HG02759 (cell line): ENCODE measurements around the gene SSC5D.

Experiments
- ATAC-seq: cut with Tn5 transposase; IDR thresholded peaks from one replicate; pipeline ENCODE4 v1.9.1; 2021; ENCODE audit warnings: mild to moderate bottlenecking, moderate library complexity; ENCODE audit not compliant: unreplicated experiment

Gene SSC5D

DNA sequence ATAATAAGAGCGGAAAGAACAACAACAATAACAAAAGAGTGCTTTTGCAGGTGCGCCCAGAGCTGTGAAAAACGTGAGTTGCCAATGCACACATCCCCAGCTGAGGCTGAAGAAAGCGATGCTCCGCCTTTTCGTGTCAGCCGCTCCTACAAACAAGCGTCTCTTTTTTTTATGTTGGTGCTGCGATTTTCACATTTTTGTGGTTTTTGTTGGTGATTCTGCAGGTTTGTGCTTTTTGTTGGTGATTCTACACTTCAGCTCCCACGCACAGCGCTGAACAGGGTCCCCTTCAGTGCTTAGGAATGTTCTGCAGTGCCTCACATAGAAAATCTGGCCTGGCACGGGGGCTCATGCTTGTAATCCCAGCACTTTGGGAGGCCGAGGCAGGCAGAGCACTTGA lies 64.4 kb downstream of the SSC5D start:
- ATAC-seq = no peak

DNA sequence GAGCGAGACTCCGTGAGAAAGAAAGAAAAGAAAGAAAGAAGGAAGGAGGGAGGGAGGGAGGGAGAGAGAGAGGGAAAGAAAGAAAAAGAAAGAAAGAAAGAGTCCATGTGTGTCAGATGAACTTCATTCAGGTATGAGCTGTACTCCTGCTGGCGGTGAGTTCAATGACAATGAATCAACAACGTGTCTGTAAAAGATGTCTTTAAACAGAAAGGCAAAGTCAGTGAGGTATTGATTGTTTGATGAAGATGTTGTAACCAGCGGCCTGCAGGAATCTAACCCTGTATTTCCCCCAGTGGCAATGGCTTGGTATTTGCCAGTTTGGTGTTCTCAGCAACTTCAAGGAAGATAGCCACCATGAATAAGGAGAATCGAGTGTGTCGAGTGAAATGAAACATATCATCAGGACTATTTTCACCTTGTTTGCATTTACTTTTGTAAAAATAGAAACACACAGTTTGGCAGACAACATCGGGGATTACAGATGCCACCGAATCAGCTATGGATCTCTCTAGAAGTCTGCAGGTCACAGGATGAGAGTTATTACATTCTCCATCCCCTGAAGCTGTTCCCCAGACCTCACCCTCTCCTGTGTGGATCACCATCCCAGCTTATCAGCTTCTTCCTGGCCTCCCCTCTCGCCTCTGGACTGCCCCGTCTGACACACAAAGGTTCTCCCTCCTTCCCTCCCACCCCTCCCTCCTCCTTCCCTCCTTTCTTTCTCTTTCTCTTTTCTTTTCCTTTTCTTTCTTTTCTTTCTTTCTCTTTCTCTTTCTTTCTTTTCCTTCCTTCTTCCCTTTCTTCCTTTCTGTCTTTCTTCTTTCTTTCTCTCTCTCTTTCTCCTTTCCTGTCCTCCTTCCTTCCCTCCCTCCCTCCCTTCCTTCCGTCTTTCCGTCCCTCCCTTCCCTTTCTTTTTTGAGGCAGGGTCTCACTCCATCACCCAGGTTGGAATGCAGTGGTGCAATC lies 65.3 kb downstream of the SSC5D start:
- ATAC-seq = no peak

DNA sequence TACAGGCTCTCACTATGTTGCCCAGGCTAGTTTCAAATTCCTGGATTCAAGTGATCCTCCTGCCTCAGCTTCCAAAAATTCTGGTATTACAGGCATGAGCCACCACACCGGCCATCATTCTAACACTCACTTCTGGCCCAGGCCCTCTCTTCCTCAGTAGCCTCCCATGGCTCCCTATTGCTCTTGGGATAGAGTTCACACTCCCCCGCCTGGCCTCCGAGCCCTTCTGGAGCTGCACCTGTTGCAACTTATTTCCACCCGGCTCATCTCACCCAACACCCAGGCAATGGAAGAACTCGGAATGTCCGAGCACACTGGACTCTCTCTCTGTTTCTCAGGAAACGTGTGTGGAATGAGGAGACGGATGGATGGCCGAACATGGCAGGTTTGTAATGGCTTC lies 66.1 kb downstream of the SSC5D start:
- no peak for ATAC-seq

DNA sequence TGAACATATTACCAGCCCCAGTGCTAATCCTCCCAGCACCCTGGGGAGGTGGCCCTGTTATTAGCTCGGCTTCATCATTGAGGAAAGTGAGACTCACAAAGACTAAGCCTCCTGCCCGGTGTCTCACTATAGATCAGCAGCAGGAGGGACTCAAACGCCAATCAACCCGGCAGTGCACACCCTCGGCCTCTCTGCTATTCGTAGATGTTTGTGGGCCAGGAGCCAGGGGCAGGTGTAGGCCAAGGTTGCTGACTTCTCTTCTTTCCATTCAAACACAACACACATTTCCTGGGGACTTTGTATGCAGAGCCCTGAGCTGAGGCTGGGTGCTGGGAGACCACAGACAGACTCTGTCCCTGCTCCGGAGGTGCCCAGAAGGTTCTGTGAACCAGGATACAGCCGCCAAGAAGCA lies 66.5 kb downstream of the SSC5D start:
- ATAC-seq = no peak

DNA sequence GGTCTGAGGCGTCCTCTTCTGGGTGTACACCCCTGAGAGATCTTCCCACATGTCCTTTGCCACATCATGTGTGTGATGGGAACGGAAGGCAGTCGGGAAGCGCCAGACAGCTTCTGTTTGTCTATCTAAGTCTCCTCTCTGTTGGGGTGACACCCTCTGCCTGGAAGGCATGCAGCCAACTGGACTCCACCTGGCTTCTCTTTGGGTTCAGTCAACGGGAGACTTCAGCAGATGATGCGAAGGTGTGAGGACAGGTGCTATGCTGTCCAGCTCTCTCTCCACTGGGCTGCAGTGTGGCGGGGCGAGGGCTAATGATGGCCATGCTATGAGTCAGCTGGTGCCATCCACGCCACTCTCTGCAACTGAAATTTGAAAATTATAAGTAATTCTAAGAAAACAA lies 71.4 kb downstream of the SSC5D start:
- no peak for ATAC-seq

DNA sequence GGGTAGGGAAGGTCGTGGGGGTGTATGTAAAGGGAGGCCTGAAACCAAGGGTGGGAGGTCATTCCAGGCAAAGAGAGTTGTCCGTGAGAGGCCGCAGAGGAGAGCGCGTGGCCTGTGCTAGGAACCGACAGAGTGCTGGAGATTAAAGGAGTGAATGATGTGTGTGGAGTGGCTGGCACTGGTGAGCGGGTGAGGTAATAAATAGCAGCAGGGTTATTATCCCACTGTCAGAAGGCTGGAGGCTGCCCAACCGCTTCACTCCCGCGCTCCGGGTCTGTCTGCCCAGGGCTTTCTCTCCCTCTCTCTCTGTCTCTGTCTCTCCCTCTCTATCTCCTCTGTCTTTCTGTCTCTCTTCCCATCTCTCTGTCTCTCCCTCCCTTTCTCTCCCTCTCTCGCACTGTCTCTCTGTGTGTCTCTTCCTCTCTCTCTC lies 75.0 kb downstream of the SSC5D start:
- ATAC-seq = no peak

DNA sequence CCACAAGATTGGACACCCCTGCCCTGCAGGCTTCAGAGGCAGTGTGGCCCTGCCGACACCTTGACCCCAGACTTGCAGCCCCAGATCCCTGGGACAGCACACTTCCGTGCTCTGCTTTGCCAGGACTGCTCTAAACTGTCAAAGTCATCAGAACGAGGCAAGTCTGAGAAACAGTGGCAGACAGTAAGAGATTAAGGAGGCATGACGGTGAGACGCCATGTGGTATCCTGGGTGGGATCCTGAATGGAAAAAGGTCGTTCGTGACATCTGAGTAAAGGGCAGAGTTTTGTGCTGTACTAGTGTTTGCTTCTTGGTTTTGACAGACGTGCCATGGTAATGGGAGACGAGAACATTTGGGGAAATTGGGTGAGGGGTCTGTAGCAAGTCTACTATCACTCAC lies 78.6 kb downstream of the SSC5D start:
- no peak for ATAC-seq

DNA sequence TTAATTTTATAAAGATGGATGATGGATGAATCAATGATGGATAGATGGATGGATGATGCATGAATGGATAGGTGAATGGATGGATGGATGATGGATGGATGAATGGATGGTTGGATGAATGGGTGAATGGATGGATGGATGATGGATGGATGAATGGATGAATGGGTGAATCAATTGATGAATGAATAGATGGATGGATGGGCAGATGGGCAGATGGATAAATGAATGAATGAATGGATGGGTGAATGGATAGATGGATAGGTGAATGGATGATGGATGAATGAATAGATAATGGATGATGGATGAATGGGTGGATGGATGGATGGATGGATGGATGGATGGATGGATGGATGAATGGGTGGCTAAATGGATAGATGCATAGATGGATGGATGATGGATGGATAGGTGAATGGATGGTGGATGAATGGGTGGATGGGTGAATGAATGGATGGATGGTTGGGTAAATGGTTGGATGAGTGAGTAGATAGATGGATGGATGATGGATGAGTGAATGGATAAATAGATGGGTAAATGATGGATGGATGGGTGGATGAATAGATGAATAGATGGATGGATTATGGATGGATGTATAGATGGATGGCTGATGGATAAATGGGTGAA lies 79.6 kb downstream of the SSC5D start:
- no peak for ATAC-seq
